HG03103 (cell line): Measurements from ENCODE around the gene ANO7.
A peak's percentile ranks its signal among the peaks of the same experiment; 100 is the strongest.

Experiments
- ATAC-seq: cut with Tn5 transposase; IDR thresholded peaks from one replicate; pipeline ENCODE4 v1.9.1; 2021; ENCODE audit warnings: low read depth; ENCODE audit not compliant: unreplicated experiment

ANO7 gene

DNA sequence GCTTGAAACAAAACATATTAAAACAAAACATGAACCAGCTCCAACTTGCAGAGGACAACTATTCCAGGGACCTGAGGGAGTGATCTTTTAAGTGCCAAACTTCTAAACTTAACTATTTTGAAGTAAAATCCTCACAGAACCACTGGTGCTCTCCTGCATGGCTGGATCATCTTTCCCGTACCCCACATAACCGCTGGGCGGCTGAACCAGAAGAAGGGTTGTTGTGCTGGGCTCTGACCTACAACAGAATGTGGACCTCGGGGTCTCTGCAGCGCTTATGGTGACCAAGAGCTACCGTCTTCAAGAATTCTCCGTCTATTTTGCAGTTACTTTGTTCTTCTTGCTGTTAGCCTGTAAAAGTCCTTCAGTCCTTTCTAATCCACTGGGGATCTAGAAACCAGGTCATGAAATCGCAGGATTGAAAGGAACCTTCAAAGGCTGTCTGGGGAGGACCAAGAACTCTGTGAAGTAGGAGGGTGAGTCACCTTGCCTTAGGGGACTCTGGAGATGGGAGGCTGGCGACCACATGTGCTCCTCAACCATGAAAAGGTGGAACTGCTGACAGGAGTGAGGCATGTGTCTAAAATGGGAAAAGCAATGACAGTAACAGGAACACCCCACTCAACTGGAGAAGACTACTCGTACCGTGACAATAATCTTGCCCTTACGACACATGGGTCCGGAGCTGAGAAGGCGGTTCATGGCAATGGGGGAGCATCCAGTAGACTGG is 80.4 kb downstream of the ANO7 start:
- ATAC-seq: no peak

DNA sequence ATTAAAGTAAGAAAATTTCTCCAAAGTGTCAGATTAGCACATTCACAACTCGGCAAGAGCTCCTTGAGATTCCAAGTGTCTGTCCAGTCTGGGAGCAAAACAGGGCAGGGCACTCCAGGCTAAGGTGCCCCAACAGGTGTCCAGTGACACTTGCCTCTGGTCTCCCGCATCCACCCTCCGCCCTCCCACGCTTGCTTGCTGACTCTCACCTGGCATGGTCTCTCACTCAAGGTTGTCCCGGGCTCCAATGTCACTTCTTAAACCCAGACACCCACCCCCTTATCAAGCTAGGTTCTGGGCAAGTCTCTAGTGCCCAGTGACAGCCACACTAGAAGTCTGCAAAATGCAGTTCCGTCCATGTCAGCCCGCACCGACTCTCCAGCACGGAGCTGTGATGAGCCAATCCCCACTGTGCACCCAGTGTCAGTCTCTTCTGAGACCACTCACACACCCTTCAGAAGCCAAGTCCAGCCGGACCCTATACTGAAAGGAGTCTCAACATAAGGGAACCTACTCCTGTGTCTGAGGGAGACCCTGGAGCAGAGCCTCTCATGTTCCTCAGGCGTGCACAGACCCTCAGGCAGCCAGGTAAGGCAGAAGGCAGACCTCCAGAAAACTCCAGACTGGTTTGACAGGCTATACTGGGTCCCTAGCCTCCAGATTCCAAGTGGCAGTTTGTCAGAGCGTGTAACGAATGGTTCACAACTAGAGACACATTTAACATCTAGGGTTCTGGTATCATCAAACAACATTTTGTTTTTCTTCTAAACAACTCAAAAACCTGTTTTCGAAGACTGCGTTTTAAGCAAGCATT is 81.4 kb downstream of the ANO7 start:
- no peak for ATAC-seq

GRCh38 chr2:241270531-241270930 is 82.1 kb downstream of the ANO7 start:
- no peak for ATAC-seq

GRCh38 chr2:241271706-241272302 is 83.3 kb downstream of the ANO7 start:
- peak; percentile 31 for ATAC-seq

GRCh38 chr2:241272303-241273209 is 84.1 kb downstream of the ANO7 start:
- ATAC-seq: peak; percentile 36

- ATAC-seq: no peak
Observed at GRCh38 chr2:241273210-241274020, 84.9 kb downstream of the ANO7 start.

- ATAC-seq: no peak
Observed at GRCh38 chr2:241274127-241274526, 85.7 kb downstream of the ANO7 start.
